Effector memory CD4-positive, alpha-beta T cell (primary cell): Measurements from ENCODE around the gene ALKBH6.

Experiments
- DNase-seq, 3 donors: peaks; one replicate each; pipeline ENCODE4 v3.0.0-alpha.2; 2020
- H3K27ac ChIP-seq: 2 replicates; pipeline ENCODE4 v1.7.0; 2013; ENCODE audit warnings: mild to moderate bottlenecking, low read length, moderate library complexity; ENCODE audit not compliant: insufficient read depth, poor library complexity, severe bottlenecking
- H3K27me3 ChIP-seq: replicated peaks from 2 replicates; pipeline ENCODE4 v1.7.0; 2013; ENCODE audit warnings: mild to moderate bottlenecking, low read length; ENCODE audit not compliant: insufficient read depth, control insufficient read depth, poor library complexity, severe bottlenecking
- H3K36me3 ChIP-seq: 2 replicates; pipeline ENCODE4 v1.7.0; 2013; ENCODE audit warnings: mild to moderate bottlenecking, low read length, moderate library complexity; ENCODE audit not compliant: control insufficient read depth, insufficient read depth
- H3K4me1 ChIP-seq: 2 replicates; pipeline ENCODE4 v1.7.0; 2013; ENCODE audit warnings: low read length, mild to moderate bottlenecking; ENCODE audit not compliant: control insufficient read depth, insufficient read depth, poor library complexity, severe bottlenecking
- H3K4me3 ChIP-seq: 2 replicates; pipeline ENCODE4 v1.7.0; 2013; ENCODE audit warnings: low read length, low read depth, mild to moderate bottlenecking; ENCODE audit not compliant: insufficient read depth, poor library complexity, severe bottlenecking
- H3K9me3 ChIP-seq: 2 replicates; pipeline ENCODE4 v1.7.0; 2013; ENCODE audit warnings: mild to moderate bottlenecking, low read length, moderate library complexity; ENCODE audit not compliant: control insufficient read depth

Gene ALKBH6

DNA sequence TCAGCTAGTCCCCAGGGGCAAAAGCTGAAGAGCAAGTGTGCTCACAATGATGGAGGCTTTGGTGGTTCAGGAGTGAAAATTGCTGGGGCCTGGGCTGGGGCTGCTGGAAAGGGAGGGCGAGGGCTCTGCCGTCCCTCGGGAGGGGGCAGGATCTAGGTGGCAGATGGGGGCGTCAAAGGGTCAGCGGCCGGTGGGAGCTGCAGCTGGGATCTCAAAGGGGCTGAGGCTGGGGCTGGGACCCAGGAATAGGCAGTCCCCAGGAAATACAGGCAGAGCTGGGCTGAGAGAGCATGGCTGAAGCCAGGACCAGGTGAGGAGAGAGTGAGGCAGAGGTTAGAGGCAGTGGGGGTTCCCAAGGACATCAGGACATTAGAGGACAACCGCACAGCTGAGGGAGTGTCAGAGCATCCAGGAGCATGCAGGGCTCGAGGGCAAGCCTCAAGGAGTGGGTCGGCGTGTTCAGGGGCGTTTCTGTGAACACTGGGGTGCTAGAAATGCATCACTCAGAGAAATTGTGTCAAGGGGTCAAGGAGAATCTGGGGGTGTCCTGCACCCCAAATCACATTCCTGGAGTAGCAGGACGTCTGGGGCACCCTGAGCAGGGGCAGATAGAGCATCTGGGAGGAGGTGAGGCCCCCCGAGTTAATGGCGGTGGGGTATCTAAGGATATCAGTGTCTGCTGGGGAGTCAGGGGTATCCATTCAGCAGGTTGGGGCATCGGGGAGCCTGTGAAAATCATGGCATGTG is 4.2 kb downstream of the ALKBH6 start:
- Histone ChIP-seq H3K4me1 (peaks cover 21% of the 10 kb centered on the region), H3K4me3 (peak overlapping the region; percentile 34), H3K27ac (no peak overlapping the region), H3K9me3 (no peaks in the 10 kb centered on the region), H3K27me3 (no peaks in the 10 kb centered on the region), H3K36me3 (no peaks in the 10 kb centered on the region)
- DNase-seq: no peak

DNA sequence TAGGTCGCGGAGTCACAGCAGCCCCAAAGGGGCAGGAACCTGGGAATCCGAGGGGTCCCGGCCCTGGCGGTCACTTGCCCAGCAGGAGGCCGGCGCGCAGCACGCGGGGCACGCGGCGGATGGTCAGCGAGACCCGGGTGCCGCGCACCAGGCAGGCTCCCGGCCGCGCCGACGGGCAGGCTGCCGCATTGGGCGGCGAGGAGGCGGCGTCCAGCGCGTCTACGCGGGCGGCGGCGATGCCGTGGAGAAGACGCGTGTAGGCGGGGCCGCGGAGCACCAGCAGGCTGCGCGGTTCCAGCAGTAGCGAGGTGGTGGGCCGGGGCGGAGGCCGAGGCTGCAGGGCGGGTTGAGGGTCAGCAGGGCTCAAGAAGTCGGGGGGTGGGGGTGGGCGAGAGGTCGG is 4.8 kb downstream of the ALKBH6 start:
- no peak for DNase-seq
- Histone ChIP-seq H3K4me3 (peak overlapping the region; percentile 34), H3K27ac (no peak overlapping the region)

DNA sequence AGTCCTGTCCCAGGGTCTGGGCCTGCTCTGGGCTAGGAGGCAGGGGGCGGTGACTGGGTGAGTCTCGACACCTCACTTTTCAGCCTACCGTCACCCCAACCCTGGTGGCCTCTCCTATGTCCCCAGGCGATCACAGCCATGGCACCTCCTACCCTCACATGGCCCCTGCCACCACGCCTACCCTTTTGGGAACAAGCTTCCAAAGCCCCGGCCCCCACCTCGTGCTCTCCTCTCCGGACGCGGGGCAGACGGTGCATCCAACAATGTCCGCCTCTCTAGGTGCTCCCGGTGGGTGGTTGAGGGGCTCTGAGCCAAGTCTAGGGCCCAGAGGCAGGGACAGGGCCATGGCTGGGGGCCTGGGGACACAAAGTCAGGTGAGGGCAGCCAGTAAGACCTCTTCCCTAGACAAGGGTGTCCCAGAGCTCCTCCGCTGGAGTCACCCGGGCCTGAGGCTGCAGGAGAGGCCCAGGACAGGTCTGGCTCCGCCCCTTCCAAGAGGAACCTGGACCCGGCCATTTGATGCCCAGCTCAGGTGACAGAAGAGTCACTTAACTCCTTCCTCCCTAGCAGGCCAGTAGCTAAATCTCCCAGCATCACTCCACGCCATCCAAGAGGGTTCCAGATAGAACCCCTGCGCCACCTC is 5.6 kb downstream of the ALKBH6 start, which contains the start of gene SYNE4:
Gene SYNE4 (minus strand): TSS at position 478 of the 643 bp plus-strand sequence. CDS start 132 bp downstream, at position 346.
- Histone ChIP-seq H3K36me3 (no peaks in the 10 kb centered on the region), H3K4me3 (peak within 1 kb of the TSS; percentile 34), H3K9me3 (no peaks in the 10 kb centered on the region), H3K27ac (no peak within 1 kb of the TSS), H3K27me3 (no peaks in the 10 kb centered on the region), H3K4me1 (peaks cover 15% of the 10 kb centered on the region)
- DNase-seq: no peak

More for the DNA sequence above, 4.8 kb downstream of the ALKBH6 start:
- Histone ChIP-seq H3K36me3 (no peaks in the 10 kb centered on the region), H3K4me1 (peaks cover 16% of the 10 kb centered on the region), H3K27me3 (no peaks in the 10 kb centered on the region), H3K9me3 (no peaks in the 10 kb centered on the region)

DNA sequence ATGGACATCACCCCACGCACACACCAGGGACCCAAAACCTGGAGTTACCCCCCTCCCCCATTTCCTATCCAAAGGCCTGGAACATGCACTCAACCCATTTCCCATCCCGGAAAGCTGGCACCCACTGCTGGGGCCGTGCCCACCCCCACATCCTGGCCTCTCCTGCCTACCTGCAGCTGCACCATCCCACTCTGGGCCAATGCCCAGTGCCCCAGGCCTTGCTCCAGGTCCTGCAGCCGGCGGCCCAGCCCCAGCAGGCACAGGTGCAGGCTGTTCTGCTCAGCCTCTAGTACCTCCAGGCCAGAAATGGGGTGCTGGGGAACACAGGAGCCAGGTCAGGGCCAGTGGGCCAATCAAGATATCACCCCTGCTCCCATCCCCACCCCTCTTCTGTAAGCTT is 7.1 kb downstream of the ALKBH6 start:
- Histone ChIP-seq H3K4me3 (no peak overlapping the region), H3K27me3 (no peaks in the 10 kb centered on the region), H3K36me3 (no peaks in the 10 kb centered on the region), H3K9me3 (no peaks in the 10 kb centered on the region), H3K27ac (no peak overlapping the region), H3K4me1 (peaks cover 10% of the 10 kb centered on the region)
- no peak for DNase-seq

DNA sequence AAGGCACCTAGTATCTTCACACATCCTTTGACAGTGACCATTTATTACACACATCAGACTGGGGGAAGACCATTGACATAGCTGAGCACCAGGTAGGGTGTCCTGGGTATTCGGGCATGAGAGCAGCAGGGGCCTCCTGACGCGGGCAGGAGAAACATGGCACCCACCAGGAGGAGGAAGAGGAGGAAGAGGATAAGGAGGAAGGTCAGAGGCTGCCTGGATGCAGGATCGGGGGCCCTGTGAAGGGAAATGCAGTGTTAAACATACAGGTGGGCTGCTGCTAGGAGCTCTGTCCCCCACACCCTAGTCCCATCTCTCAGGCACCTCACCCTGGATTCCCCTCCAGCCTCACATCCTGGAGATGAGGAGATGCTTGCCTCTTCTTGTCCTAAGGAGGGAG is 10.7 kb downstream of the ALKBH6 start:
- H3K27ac ChIP-seq: no peak overlapping the region
- H3K4me1 ChIP-seq: no peaks in the 10 kb centered on the region
- H3K36me3 ChIP-seq: no peaks in the 10 kb centered on the region
- no peaks in the 10 kb centered on the region for H3K9me3 ChIP-seq
- no peak for DNase-seq
- H3K4me3 ChIP-seq: no peak overlapping the region
- no peaks in the 10 kb centered on the region for H3K27me3 ChIP-seq

DNA sequence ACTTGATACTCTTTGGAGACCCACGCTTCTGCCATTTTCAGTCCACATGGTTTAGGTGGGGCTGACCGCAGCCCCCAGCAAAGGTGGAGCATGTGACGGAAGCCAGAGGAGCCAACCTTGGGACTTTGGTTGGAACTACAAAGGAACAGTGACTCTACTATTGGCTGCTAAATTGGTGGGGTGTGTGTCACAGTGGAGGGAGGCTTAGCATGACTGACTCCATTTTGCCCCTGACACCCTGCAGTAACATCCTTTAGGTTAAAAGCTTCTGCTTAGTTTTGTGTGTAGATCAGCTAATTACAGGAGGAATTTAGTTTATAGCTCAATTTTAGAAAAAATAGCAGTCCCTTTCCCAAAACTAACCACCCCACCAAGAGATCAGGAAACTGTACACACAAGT is 12.4 kb downstream of the ALKBH6 start:
- Histone ChIP-seq H3K27me3 (no peaks in the 10 kb centered on the region), H3K4me3 (no peak overlapping the region), H3K36me3 (no peaks in the 10 kb centered on the region), H3K27ac (no peak overlapping the region), H3K9me3 (no peaks in the 10 kb centered on the region), H3K4me1 (peaks cover 2% of the 10 kb centered on the region)
- no peak for DNase-seq

DNA sequence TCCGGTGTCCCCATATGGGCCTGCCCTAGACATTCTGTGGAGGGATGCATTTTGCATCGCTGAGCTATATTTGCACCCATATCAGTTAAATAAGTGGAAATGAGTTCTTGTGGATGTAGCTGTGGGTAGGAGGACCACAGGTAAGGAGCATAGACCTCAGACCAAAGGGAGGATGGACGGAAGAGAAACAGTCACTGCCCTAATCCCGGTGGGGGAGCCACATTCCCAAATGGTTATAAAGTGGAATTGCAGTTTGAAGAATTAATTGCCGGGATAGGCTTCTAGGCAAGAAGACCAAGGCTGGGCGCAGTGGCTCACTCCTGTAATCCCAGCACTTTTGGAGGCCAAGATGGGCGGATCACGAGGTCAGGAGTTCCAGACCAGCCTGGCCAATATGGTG is 17.2 kb downstream of the ALKBH6 start:
- H3K4me3 ChIP-seq: no peak overlapping the region

DNA sequence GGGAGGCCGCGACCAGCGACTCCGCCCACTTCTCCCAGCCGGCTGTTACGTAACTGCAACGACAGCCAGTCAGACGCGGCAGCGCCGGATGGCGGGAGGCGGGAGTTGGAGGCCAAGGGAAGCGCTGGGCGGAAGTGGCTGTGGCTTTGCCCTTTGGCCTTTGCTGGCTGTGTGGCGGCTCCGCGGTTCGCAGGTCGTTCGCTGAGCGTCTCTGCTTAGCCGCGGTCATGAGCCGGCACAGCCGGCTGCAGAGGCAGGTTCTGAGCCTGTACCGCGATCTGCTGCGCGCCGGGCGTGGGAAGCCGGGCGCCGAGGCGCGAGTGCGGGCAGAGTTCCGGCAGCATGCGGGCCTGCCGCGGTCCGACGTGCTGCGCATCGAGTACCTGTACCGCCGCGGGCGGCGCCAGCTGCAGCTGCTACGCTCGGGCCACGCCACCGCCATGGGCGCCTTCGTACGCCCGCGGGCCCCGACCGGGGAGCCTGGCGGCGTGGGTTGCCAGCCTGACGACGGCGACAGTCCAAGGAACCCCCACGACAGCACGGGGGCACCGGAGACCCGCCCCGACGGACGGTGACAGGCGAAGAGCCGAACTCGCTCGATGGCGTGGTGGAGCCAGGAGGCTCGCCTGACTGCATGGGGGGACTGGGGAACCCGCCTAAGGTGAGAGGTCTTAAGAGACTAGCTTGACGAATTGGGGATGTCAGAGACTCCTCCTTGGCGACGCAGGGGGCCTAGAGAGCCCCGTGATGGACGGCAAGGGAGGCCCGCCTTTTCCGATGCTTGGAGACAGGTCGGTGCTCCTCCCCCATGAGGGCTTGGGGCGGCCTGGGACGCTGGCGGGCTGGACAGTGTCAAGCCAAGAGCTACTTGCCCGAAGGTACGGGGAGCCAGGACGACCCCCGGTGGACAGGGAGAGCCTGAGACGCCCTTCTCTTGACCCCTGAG is 18.7 kb downstream of the ALKBH6 start, which contains the start of gene SDHAF1:
Gene SDHAF1 (plus strand): TSS at position 141 of the 946 bp plus-strand sequence. CDS start 87 bp downstream, at position 228.
- no peaks in the 10 kb centered on the region for H3K27me3 ChIP-seq
- no peaks in the 10 kb centered on the region for H3K36me3 ChIP-seq
- peaks cover 17% of the 10 kb centered on the region for H3K4me1 ChIP-seq
- H3K27ac ChIP-seq: peak within 1 kb of the TSS; percentile 69
- H3K4me3 ChIP-seq: peak within 1 kb of the TSS; percentile 87
- peak; percentile 83 to 90 (median 83) for DNase-seq
- no peaks in the 10 kb centered on the region for H3K9me3 ChIP-seq

More for the DNA sequence above, 17.2 kb downstream of the ALKBH6 start:
- Histone ChIP-seq H3K27ac (no peak overlapping the region), H3K27me3 (no peaks in the 10 kb centered on the region), H3K4me1 (peaks cover 17% of the 10 kb centered on the region), H3K36me3 (no peaks in the 10 kb centered on the region), H3K9me3 (no peaks in the 10 kb centered on the region)
- DNase-seq: no peak

DNA sequence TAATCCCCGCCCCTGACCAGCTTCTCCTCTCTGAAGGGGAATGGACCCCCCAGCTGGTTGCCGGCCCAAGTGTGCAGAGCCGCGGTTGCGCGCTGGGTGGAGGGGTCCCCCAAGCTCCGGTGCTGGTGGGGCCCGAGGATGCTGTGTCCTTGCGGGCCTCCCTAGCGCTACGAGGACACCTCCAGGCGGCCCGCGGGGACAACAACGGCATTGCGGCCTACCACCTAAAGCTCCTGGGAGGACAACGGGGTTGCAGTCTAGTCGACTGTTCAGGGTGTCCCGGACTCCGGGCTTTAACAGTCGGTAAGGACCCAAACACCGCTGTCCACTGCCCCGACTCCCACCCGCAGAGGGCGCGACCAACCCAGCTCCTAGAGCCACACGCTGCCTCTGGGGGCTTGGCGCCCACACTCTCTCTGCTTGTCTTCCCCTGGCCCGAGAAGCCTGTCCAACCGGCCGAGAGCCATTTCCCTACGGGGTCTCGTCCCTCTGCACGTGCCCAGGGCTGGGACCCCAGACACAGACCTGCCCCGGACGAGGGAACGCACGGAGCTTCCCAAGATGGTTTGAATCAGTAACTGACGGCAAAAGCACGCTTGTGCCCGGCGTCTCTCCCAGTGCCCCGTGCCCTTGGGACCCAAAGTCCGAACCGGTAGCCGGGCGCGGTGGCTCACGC is 20.0 kb downstream of the ALKBH6 start:
- DNase-seq: no peak
- Histone ChIP-seq H3K27ac (no peak overlapping the region), H3K4me3 (peak overlapping the region; percentile 87), H3K36me3 (no peaks in the 10 kb centered on the region), H3K9me3 (no peaks in the 10 kb centered on the region), H3K4me1 (peaks cover 17% of the 10 kb centered on the region), H3K27me3 (no peaks in the 10 kb centered on the region)
